HG02870 (cell line): Measurements from ENCODE around the gene EGFL7.
"Not testable (repeated sequence)": the region's sequence is repeated elsewhere in the genome, so short reads cannot be mapped to it uniquely, and the experiment has no call there.

Experiments
- ATAC-seq: cut with Tn5 transposase; IDR thresholded peaks from one replicate; pipeline ENCODE4 v1.9.1; 2021; ENCODE audit warnings: mild to moderate bottlenecking, moderate library complexity; ENCODE audit not compliant: unreplicated experiment

The EGFL7 gene

GRCh38 chr9:136696502-136696901 is 33.8 kb downstream of the EGFL7 start:
- no peak for ATAC-seq

GRCh38 chr9:136697146-136697820 is 34.6 kb downstream of the EGFL7 start:
- no peak for ATAC-seq

GRCh38 chr9:136697821-136698526 is 35.3 kb downstream of the EGFL7 start:
- no peak for ATAC-seq

- no peak for ATAC-seq
Measured at GRCh38 chr9:136698635-136699246, 36.0 kb downstream of the EGFL7 start.

- ATAC-seq: no peak
Measured at GRCh38 chr9:136700304-136700703, 37.6 kb downstream of the EGFL7 start.

GRCh38 chr9:136700959-136701667 is 38.4 kb downstream of the EGFL7 start:
- ATAC-seq: peak; percentile 62

GRCh38 chr9:136701668-136702053 is 38.9 kb downstream of the EGFL7 start:
- ATAC-seq: no peak

GRCh38 chr9:136703276-136703860 is 40.7 kb downstream of the EGFL7 start:
- ATAC-seq: no peak

GRCh38 chr9:136704741-136705140 is 42.0 kb downstream of the EGFL7 start:
- ATAC-seq: not testable (repeated sequence)

- ATAC-seq: no peak
Measured at GRCh38 chr9:136705564-136705963, 42.8 kb downstream of the EGFL7 start.

- ATAC-seq: no peak
Measured at GRCh38 chr9:136707011-136707410, 44.3 kb downstream of the EGFL7 start.

GRCh38 chr9:136707849-136708517 is 45.3 kb downstream of the EGFL7 start:
- no peak for ATAC-seq

- no peak for ATAC-seq
Measured at GRCh38 chr9:136709454-136710109, 46.9 kb downstream of the EGFL7 start.

- no peak for ATAC-seq
Measured at GRCh38 chr9:136710543-136710942, 47.8 kb downstream of the EGFL7 start.

GRCh38 chr9:136711219-136711648 is 48.5 kb downstream of the EGFL7 start:
- ATAC-seq: not testable (repeated sequence)

- ATAC-seq: no peak
Measured at GRCh38 chr9:136711751-136712689, 49.3 kb downstream of the EGFL7 start, which contains the start of gene DIPK1B. DIPK1B (plus strand) TSS chr9:136712572; CDS start chr9:136712666, 94 bp downstream.

- ATAC-seq: no peak
Measured at GRCh38 chr9:136712690-136713544, 50.2 kb downstream of the EGFL7 start.

- ATAC-seq: no peak
Measured at GRCh38 chr9:136713550-136713949, 50.8 kb downstream of the EGFL7 start.
